ENCODE data around the gene AMT. TPM values are rescaled to one million over a fixed set of nuclear protein-coding genes. Genes with fewer than 3 reads are reported as not detected.

AMT gene
- total RNA-seq, 1 experiment from 2014 or later, result 3.7 TPM

GRCh38 chr3:49386056-49386756, 36.1 kb downstream of the AMT start:
- intact Hi-C loops (cut with micrococcal nuclease), result no loop called here
- no peaks in the 10 kb centered on the region for H3K9me3 Mint-ChIP-seq (ENCODE audit: unreplicated experiment)
- CTCF ChIA-PET, result interaction anchor here (0.7 kb wide), 1 partner anchor 468 kb away, joined by 3 read pairs; no protein-coding TSS in a partner anchor
- no peaks in the 10 kb centered on the region for H3K27me3 Mint-ChIP-seq (ENCODE audit: insufficient read depth, unreplicated experiment)
- POLR2A ChIA-PET, result interaction anchor here (0.7 to 1.3 kb wide), 3 partner anchors 8 to 57 kb away, joined by 3 to 4 read pairs (median 3); partner anchors contain the start of genes RHOA and TCTA
- H3K4me1 Mint-ChIP-seq (ENCODE audit: insufficient read depth, unreplicated experiment), result peaks cover 14% of the 10 kb centered on the region
- no peak overlapping the region for H3K27ac Mint-ChIP-seq (ENCODE audit: low read depth, unreplicated experiment)
- H3K4me3 Mint-ChIP-seq (ENCODE audit: unreplicated experiment), result no peak overlapping the region
- DNase-seq (ENCODE audit: unreplicated experiment), result no peak
- no TSS peak for BruUV-seq (replicated peaks)
- H3K36me3 Mint-ChIP-seq (ENCODE audit: insufficient read depth, unreplicated experiment), result peaks cover 12% of the 10 kb centered on the region
- TF ChIP-seq CTCF (IDR thresholded peaks at IDR 0.05; ENCODE audit: unreplicated experiment), result no peak

GRCh38 chr3:49385617-49386016, 36.7 kb downstream of the AMT start:
- Mint-ChIP-seq H3K27ac (ENCODE audit: low read depth, unreplicated experiment) (no peak overlapping the region), H3K4me3 (ENCODE audit: unreplicated experiment) (no peak overlapping the region), H3K4me1 (ENCODE audit: insufficient read depth, unreplicated experiment) (peaks cover 14% of the 10 kb centered on the region), H3K27me3 (ENCODE audit: insufficient read depth, unreplicated experiment) (no peaks in the 10 kb centered on the region), H3K36me3 (ENCODE audit: insufficient read depth, unreplicated experiment) (peaks cover 12% of the 10 kb centered on the region), H3K9me3 (ENCODE audit: unreplicated experiment) (no peaks in the 10 kb centered on the region)
- DNase-seq (ENCODE audit: unreplicated experiment), result no peak
- no peak for TF ChIP-seq CTCF (IDR thresholded peaks at IDR 0.05; ENCODE audit: unreplicated experiment)
- BruUV-seq (replicated peaks), result no TSS peak
- intact Hi-C loops (cut with micrococcal nuclease), result no loop called here
- CTCF ChIA-PET, result no interaction called here
- POLR2A ChIA-PET, result interaction anchor here (0.9 to 1.3 kb wide), 2 partner anchors 9 to 26 kb away, joined by 3 read pairs; partner anchors contain the start of genes RHOA and TCTA

GRCh38 chr3:49383387-49383786, 38.9 kb downstream of the AMT start:
- Mint-ChIP-seq H3K27ac (ENCODE audit: low read depth, unreplicated experiment) (peak overlapping the region; percentile 27), H3K27me3 (ENCODE audit: insufficient read depth, unreplicated experiment) (no peaks in the 10 kb centered on the region), H3K4me3 (ENCODE audit: unreplicated experiment) (no peak overlapping the region), H3K36me3 (ENCODE audit: insufficient read depth, unreplicated experiment) (peaks cover 12% of the 10 kb centered on the region), H3K4me1 (ENCODE audit: insufficient read depth, unreplicated experiment) (peaks cover 17% of the 10 kb centered on the region), H3K9me3 (ENCODE audit: unreplicated experiment) (no peaks in the 10 kb centered on the region)
- intact Hi-C loops (cut with micrococcal nuclease), result loop anchor here (2.0 kb wide), 1 partner anchor 65 kb away; no protein-coding TSS in a partner anchor
- ChIA-PET POLR2A (no interaction called here), CTCF (no interaction called here)
- BruUV-seq (replicated peaks), result no TSS peak
- DNase-seq (ENCODE audit: unreplicated experiment), result no peak
- TF ChIP-seq CTCF (IDR thresholded peaks at IDR 0.05; ENCODE audit: unreplicated experiment), result no peak

GRCh38 chr3:49378249-49378895, 43.9 kb downstream of the AMT start:
- peaks cover 28% of the 10 kb centered on the region for H3K36me3 Mint-ChIP-seq (ENCODE audit: insufficient read depth, unreplicated experiment)
- H3K27ac Mint-ChIP-seq (ENCODE audit: low read depth, unreplicated experiment), result peak overlapping the region; percentile 70
- CTCF ChIA-PET, result interaction anchor here (1.3 kb wide), 1 partner anchor 71 kb away, joined by 4 read pairs; no protein-coding TSS in a partner anchor
- peak overlapping the region; percentile 9 for H3K4me3 Mint-ChIP-seq (ENCODE audit: unreplicated experiment)
- no peaks in the 10 kb centered on the region for H3K9me3 Mint-ChIP-seq (ENCODE audit: unreplicated experiment)
- H3K27me3 Mint-ChIP-seq (ENCODE audit: insufficient read depth, unreplicated experiment), result no peaks in the 10 kb centered on the region
- no peak for TF ChIP-seq CTCF (IDR thresholded peaks at IDR 0.05; ENCODE audit: unreplicated experiment)
- peak; percentile 84 for DNase-seq (ENCODE audit: unreplicated experiment)
- no TSS peak for BruUV-seq (replicated peaks)
- peaks cover 20% of the 10 kb centered on the region for H3K4me1 Mint-ChIP-seq (ENCODE audit: insufficient read depth, unreplicated experiment)
- intact Hi-C loops (cut with micrococcal nuclease), result loop anchor here (1.0 to 5.0 kb wide), 2 partner anchors 20 to 34 kb away; partner anchors contain the start of genes GPX1, RHOA and TCTA
- POLR2A ChIA-PET, result interaction anchor here (0.6 to 2.9 kb wide), 8 partner anchors 10 to 358 kb away, joined by 3 to 13 read pairs (median 3); partner anchors contain the start of genes GPX1, RHOA, TCTA and USP4

Measured in MCF 10A (cell line).